GM19395 (cell line): ENCODE measurements around the gene GTF2IRD2.
A peak's percentile ranks its signal among the peaks of the same experiment; 100 is the strongest.
"Not testable (repeated sequence)": the region's sequence is repeated elsewhere in the genome, so short reads cannot be mapped to it uniquely, and the experiment has no call there.

Experiments
- ATAC-seq: cut with Tn5 transposase; IDR thresholded peaks from one replicate; pipeline ENCODE4 v1.9.1; 2021; ENCODE audit warnings: mild to moderate bottlenecking, moderate library complexity; ENCODE audit not compliant: unreplicated experiment

The GTF2IRD2 gene

GRCh38 chr7:74850833-74851721, at the start of gene GTF2IRD2:
Gene GTF2IRD2, minus strand, starts transcription at chr7:74851605. Its CDS starts 15,227 bp downstream, at chr7:74836378.
- peak; percentile 84 for ATAC-seq

- peak; percentile 68 for ATAC-seq
Observed at GRCh38 chr7:74890158-74891123, 39.0 kb upstream of the GTF2IRD2 start.

- peak; percentile 11 for ATAC-seq
Observed at GRCh38 chr7:74889518-74890129, 38.2 kb upstream of the GTF2IRD2 start.

GRCh38 chr7:74885295-74885694, 33.9 kb upstream of the GTF2IRD2 start:
- ATAC-seq = not testable (repeated sequence)

GRCh38 chr7:74882110-74882509, 30.7 kb upstream of the GTF2IRD2 start:
- not testable (repeated sequence) for ATAC-seq

GRCh38 chr7:74874748-74875512, 23.5 kb upstream of the GTF2IRD2 start:
- not testable (repeated sequence) for ATAC-seq

GRCh38 chr7:74874104-74874747, 22.8 kb upstream of the GTF2IRD2 start:
- ATAC-seq = not testable (repeated sequence)

GRCh38 chr7:74872542-74872941, 21.1 kb upstream of the GTF2IRD2 start:
- ATAC-seq = not testable (repeated sequence)

- not testable (repeated sequence) for ATAC-seq
Observed at GRCh38 chr7:74865777-74866176, 14.4 kb upstream of the GTF2IRD2 start.

GRCh38 chr7:74849853-74850252, 1.6 kb downstream of the GTF2IRD2 start:
- ATAC-seq = not testable (repeated sequence)

- not testable (repeated sequence) for ATAC-seq
Observed at GRCh38 chr7:74830411-74830810, 21.0 kb downstream of the GTF2IRD2 start.

GRCh38 chr7:74829959-74830358, 21.4 kb downstream of the GTF2IRD2 start:
- not testable (repeated sequence) for ATAC-seq

- ATAC-seq = not testable (repeated sequence)
Observed at GRCh38 chr7:74821259-74821658, 30.1 kb downstream of the GTF2IRD2 start.

- peak; percentile 89 for ATAC-seq
Observed at GRCh38 chr7:74820146-74820805, 31.1 kb downstream of the GTF2IRD2 start.

- ATAC-seq = not testable (repeated sequence)
Observed at GRCh38 chr7:74815882-74816281, 35.5 kb downstream of the GTF2IRD2 start.

- not testable (repeated sequence) for ATAC-seq
Observed at GRCh38 chr7:74798644-74799043, 52.8 kb downstream of the GTF2IRD2 start.

GRCh38 chr7:74797848-74798622, 53.4 kb downstream of the GTF2IRD2 start:
- ATAC-seq = not testable (repeated sequence)

- ATAC-seq = peak; percentile 14
Observed at GRCh38 chr7:74789200-74789736, 62.1 kb downstream of the GTF2IRD2 start.
